ENCODE measurements around the gene RETN.

DNA sequence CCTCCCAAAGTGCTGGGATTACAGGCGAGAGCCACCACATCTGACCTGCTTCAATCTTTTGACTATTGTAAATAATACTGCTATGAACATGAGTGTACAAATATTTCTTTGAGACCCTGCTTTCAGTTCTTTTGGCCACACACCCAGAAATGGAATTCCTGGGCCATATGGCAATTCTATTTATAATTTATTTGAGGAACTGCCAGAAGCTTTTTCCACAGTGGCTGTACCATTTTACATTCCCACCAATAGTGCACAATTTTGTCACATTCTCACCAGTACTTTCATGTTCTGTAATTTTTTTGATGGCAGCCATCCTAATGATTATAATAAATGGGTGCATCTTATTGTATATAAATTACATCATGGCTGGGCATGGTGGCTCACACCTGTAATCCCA, 46.8 kb downstream of the RETN start:
- TF ChIP-seq CTCF (IDR thresholded peaks at IDR 0.05 in 2 of 3, conservative IDR thresholded peaks at IDR 0.05 in 1 of 3; ENCODE audit: borderline replicate concordance in 1 of 3, insufficient read depth in 1 of 3, low read depth in 2 of 3, low read length in 2 of 3) (no peak), POLR2AphosphoS5 (IDR thresholded peaks at IDR 0.05; ENCODE audit: low read depth, low read length) (no peak), YY1 (IDR thresholded peaks at IDR 0.05; ENCODE audit: extremely low read depth, insufficient replicate concordance, low read depth, low read length) (no peak), POLR2A (IDR thresholded peaks at IDR 0.05; ENCODE audit: borderline replicate concordance, extremely low read depth, insufficient read depth, insufficient read length) (no peak), EGR1 (IDR thresholded peaks at IDR 0.05; ENCODE audit: low read depth) (no peak), JUND (IDR thresholded peaks at IDR 0.05) (no peak), SP1 (IDR thresholded peaks at IDR 0.05; ENCODE audit: low read depth) (no peak), RAD21 (IDR thresholded peaks at IDR 0.05; ENCODE audit: low read depth) (no peak)
